ENCODE data around the gene LY6G6C.

LY6G6C gene

GRCh38 chr6:31721351-31722020, at the start of gene LY6G6C:
LY6G6C (minus strand) TSS chr6:31721746; CDS start chr6:31721679, 67 bp downstream.
- no peak for DNase-seq

DNA sequence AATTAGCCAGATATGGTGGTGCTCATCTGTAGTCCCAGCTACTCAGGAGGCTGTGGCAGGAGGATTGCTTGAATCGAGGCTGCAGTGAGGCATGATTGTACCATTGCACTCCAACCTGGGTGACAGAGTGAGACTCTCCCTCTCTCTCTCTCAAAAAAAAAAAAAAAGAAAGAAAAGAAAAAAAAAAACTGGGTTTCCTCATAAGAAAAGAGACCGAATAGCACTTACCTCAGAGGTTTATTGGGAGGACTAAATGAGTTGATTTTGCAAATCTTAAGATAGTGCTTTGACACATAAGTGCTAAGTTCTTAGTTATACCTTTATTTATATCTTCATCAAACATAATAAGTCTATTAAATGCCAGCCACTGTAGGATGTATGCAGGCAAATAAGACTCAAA, 49.3 kb upstream of the LY6G6C start:
- DNase-seq: no peak

- DNase-seq: peak; percentile 68
Observed at GRCh38 chr6:31769684-31770371, 48.3 kb upstream of the LY6G6C start.

DNA sequence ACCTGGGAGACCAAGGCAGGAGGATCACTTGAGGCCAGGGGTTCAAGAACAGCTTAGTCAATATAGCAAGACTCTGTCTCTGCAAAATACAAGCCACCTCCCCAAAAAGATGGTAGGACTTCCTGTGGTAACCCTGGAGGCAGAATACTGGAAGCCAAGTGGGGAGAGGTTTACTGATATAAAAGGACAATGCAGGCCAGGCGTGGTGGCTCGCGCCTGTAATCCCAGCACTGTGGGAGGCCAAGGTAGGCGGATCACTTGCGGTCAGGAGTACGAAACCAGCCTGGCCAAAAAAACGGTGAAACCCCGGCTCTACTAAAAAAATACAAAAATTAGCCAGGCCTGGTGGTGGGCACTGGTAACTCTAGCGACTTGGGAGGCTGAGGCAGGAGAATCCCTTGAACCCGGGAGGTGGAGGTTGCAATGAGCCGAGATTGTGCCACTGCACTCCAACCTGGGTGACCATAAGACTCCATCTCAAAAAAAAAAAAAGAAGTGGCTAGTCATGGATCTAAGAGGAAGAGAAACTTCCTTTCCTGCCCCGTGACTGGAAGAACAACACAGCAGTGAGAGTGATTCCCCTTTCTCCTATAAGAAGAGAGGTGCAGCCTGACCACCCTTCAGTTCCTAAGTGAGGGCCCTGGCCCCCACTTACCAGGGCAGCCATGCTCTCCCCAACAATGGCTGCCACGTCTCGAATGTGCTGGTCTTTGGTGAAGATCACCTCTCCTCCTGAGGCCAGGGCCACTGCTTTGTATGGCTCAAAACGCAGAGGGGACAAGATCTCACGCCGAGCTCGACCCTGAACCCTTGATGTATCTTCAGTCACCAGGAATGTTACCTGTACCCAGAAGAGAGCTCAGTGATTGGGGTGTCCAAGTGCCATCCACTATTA, 47.1 kb upstream of the LY6G6C start:
- DNase-seq: no peak

GRCh38 chr6:31767096-31767645, 45.6 kb upstream of the LY6G6C start:
- no peak for DNase-seq

DNA sequence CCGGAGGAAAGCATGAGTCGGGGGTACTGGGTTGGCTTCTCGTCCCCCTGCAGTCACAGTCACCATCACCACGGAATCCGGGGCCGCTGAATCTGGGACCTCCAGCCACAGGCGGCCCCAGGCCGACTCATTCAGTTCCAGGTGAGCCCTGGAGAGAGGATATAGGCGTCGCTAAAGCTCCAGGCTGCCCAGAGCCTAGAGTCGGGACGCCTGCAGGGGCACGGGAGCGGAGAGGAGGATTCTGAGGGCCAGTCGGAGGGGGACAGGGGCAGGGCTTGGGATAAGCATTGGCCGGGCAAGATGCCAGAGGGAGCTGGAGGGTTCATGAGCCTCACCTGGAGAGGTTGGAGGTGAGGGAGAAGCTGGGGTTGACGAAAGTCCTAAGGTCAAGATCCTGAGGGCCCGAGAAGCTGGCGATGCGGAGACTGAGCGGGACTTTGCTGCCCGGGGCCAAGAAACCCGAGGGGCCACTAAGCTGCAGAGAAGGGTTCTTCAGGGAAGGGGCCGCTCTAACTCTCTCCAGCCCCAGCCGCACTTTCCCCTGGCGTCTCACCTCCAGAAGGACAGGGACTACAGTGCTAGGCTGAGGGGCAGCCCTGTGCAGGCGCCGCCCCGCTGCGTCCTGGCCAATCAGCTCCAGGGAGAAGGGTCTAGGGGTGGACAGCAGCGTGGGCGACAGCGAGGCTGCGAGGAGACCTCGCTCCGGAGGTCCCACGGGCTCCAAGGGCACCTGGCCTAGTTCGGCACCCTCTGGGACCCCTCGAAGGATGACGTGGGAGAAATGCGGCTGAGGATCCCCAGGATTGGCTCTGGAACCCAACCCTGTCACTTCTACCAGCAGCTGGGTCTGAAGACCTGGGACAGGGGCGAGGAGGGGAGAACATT, 44.6 kb upstream of the LY6G6C start:
- no peak for DNase-seq

GRCh38 chr6:31765559-31765909, 44.0 kb upstream of the LY6G6C start:
- no peak for DNase-seq

DNA sequence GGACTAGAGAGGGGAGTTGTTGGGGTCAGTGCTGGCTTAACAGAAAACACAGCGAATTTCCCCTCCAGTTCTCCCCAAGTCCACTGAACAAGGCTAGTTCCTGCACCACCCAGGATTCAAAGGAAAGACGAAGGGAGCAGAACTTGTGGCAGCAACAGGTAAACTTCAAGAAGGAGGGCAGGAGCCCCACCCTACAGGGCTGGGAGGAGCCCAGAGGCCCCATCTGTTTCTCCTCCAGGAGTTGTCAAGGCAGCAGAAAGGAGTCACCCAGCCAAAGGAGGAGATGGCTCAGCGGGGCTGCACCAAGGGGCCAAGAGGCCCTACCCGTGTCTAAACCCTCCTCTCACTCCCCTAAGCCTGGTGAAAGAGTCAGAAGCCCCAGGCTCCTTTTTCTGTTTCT, 42.7 kb upstream of the LY6G6C start:
- DNase-seq: no peak

- DNase-seq: no peak
Observed at GRCh38 chr6:31763619-31763940, 42.0 kb upstream of the LY6G6C start.

- no peak for DNase-seq
Observed at GRCh38 chr6:31762878-31763618, 41.5 kb upstream of the LY6G6C start.

DNA sequence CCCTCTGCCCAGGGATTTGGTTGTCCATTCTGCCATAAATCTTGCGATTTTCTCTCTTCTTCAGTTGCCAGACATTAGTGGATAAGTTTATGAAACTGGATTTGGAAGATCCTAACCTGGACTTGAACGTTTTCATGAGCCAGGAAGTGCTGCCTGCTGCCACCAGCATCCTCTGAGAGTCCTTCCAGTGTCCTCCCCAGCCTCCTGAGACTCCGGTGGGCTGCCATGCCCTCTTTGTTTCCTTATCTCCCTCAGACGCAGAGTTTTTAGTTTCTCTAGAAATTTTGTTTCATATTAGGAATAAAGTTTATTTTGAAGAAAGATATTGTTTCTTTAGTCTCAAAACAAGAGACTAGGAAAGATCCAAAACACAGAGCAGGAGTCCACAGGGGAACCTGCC, 40.8 kb upstream of the LY6G6C start, which contains the start of gene SAPCD1:
SAPCD1 (plus strand) TSS at position 301 of the 400 bp plus-strand sequence. CDS start 399 bp downstream, outside the sequence.
- no peak for DNase-seq

DNA sequence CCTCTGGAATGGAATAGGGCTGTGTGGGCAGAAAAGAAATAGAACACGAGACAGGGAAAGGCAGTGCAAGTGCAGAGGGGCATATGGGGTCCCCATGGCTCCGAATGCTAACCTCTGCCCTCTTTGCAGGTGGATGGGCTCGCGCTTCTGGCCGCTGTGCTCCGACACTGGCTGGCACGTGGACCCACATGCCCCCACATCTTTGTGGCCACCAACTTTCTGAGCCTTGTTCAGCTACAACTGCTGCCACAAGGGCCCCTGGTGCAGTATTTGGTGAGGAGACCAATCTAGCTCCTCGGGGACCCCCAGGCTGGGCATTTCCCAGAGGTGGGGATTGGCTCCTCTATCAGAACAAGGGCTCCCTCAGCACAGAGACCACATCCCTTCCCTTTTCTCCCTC, 39.8 kb upstream of the LY6G6C start:
- DNase-seq: no peak

GRCh38 chr6:31760790-31761189, 39.2 kb upstream of the LY6G6C start:
- no peak for DNase-seq

DNA sequence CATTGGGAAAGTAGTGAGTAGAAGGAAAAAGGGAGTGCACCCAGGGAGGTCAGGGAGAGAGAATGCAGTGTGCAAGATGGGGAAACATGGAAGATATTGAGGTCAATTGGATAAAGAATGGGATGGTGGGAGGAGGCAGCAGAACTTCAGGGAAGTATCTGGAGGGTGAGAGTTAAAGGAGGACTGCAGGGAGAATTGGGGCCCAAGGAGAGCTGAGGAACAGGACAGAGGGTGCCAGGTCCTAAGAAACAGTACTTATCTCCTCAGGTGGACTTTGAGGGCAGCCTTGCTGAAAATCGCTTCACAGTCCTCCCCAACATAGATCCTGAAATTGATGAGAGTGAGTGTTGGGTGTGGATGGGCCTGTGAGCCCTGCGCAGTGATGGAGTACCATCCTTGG, 36.7 kb upstream of the LY6G6C start:
- no peak for DNase-seq

DNA sequence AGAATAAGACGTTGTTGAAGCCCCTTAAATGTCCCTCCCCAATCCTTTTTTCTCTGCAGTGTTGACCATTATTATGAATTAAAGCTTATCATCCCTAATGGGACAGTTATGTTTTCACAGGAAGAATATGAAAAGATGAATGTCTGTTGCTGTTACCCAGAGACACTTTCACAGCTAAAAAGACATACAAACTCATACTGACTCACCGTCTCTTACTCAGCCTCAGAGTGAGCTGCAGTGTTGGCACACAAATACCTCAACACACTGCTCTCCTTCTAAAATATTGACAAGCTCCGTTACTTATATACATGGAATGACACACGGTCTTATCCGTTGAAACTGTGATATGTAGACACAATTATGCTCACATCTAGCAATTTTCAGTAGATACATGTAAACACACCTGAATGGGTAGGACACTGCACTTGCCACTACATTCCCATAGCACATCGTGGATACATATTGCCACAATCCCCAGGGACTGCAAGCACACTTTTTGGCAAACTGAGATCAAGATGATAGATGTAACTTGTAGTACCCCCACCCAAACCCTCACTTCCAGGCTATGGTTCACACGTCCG, 31.3 kb upstream of the LY6G6C start:
- no peak for DNase-seq

GRCh38 chr6:31750411-31751022, 29.0 kb upstream of the LY6G6C start:
- DNase-seq: no peak

GRCh38 chr6:31749301-31750036, 27.9 kb upstream of the LY6G6C start:
- no peak for DNase-seq

DNA sequence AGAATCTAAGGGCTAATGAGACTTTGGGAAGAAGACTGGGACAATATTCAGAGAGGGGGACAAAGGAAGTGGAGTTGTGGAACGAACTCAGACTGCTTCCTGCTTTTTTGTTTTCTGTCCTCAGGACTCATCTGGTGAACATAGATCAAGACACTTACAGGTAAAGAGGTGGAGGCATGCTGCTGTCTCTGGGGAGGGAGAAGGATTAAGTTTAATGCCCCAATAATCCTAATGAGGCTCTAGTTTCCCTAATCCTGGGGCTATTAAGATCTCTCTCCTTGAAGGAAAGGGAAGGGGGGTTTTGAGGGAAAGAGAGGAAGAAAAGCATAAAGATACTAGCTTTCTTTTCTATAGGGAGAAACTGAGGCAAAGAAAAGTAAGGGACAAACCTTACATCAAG, 22.9 kb upstream of the LY6G6C start:
- DNase-seq: no peak

DNA sequence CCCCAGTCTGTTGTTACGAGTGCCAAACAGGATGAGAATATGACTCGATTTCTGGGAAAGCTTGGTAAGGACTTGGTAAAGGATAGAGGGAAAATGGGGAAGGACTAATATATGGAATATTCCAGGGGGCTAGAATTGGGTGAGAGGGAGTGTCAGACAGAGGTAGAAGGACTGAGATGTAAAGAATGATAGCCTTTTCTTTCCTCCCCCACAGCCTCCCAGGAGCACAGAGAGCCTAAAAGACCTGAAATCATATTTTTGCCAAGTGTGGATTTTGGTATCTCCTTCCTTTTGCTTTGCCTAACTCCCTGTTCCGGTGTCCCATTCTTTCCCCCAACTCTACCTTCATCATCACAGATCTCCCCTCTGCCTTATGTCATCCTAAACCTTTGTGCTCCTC, 21.3 kb upstream of the LY6G6C start:
- no peak for DNase-seq

DNA sequence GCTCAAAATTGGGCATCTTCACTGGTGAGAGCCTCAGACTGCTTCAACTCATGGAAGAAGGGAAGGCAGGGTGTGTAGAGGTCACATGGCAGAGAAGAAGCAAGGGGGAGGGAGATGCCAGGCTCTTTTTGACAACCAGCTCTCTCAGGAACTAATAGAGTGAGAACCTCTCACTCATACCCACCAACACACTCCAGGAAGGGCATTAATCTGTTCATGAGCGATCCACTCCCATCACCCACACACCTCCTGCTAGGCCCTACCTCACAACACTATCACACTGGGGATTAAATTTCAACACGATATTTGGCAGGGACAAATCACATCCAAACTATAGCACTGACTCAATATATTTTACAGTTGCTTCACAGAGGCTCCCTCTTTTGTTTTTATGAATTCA, 20.3 kb upstream of the LY6G6C start:
- no peak for DNase-seq

Data from activated CD4-positive, alpha-beta T cell treated with anti-CD3 and anti-CD28 coated beads for 1 hour (primary cell).